WTC11 (cell line): ENCODE data around the gene UBA1.

ENCODE experiments used
- ATF3 ChIP-seq: sonication (generic); formaldehyde crosslinking; conservative IDR thresholded peaks from 2 replicates; pipeline ENCODE4 v1.8.1; 2022; ENCODE audit warnings: mild to moderate bottlenecking, missing genetic modification reagents
- CREM ChIP-seq: sonication (generic); formaldehyde crosslinking; IDR thresholded peaks from 2 replicates; pipeline ENCODE4 v1.8.1; 2022; ENCODE audit warnings: mild to moderate bottlenecking, missing genetic modification reagents, moderate library complexity
- CTCF ChIP-seq: fragments of 200-600 bp; IDR thresholded peaks from 2 replicates; pipeline ENCODE4 v1.8.0; 2022; ENCODE audit warnings: antibody characterized with exemption
- ELF4 ChIP-seq: sonication (generic); formaldehyde crosslinking; IDR thresholded peaks from 2 replicates; pipeline ENCODE4 v1.8.1; 2022; ENCODE audit warnings: low read depth, mild to moderate bottlenecking, moderate library complexity, missing genetic modification reagents
- ETV6 ChIP-seq: sonication (generic); formaldehyde crosslinking; IDR thresholded peaks from 2 replicates; pipeline ENCODE4 v1.8.1; 2022; ENCODE audit warnings: mild to moderate bottlenecking, missing genetic modification reagents
- GABPB1 ChIP-seq: sonication (generic); formaldehyde crosslinking; IDR thresholded peaks from 2 replicates; pipeline ENCODE4 v1.8.1; 2023; ENCODE audit warnings: mild to moderate bottlenecking, missing genetic modification reagents
- HMGXB4 ChIP-seq: sonication (generic); formaldehyde crosslinking; IDR thresholded peaks from 2 replicates; pipeline ENCODE4 v1.8.1; 2023; ENCODE audit warnings: mild to moderate bottlenecking, moderate library complexity, missing genetic modification reagents
- MLX ChIP-seq: sonication (generic); formaldehyde crosslinking; IDR thresholded peaks from 2 replicates; pipeline ENCODE4 v1.8.1; 2023; ENCODE audit warnings: mild to moderate bottlenecking, missing genetic modification reagents, moderate library complexity
- STAT6 ChIP-seq: sonication (generic); formaldehyde crosslinking; conservative IDR thresholded peaks from 2 replicates; pipeline ENCODE4 v1.8.1; 2023; ENCODE audit warnings: mild to moderate bottlenecking, low read depth, missing genetic modification reagents, moderate library complexity
- TEAD4 ChIP-seq: sonication (generic); formaldehyde crosslinking; IDR thresholded peaks from 2 replicates; pipeline ENCODE4 v1.8.0; 2022; ENCODE audit warnings: mild to moderate bottlenecking, missing genetic modification reagents
- USF1 ChIP-seq: sonication (generic); formaldehyde crosslinking; IDR thresholded peaks from 2 replicates; pipeline ENCODE4 v1.8.0; 2022; ENCODE audit warnings: mild to moderate bottlenecking, missing genetic modification reagents
- USF2 ChIP-seq: sonication (generic); formaldehyde crosslinking; IDR thresholded peaks from 2 replicates; pipeline ENCODE4 v1.8.1; 2023; ENCODE audit warnings: mild to moderate bottlenecking, missing genetic modification reagents, moderate library complexity
- ZNF138 ChIP-seq: sonication (generic); formaldehyde crosslinking; conservative IDR thresholded peaks from 2 replicates; pipeline ENCODE4 v1.8.1; 2022; ENCODE audit warnings: mild to moderate bottlenecking, moderate library complexity, missing genetic modification reagents

GRCh38 chrX:47234583-47234982 is 41.0 kb downstream of the UBA1 start:
- no peak for TF ChIP-seq CTCF
- no peak for TF ChIP-seq TEAD4 (CRISPR knock-in tag)
- TF ChIP-seq ETV6 (CRISPR knock-in tag) = no peak
- TF ChIP-seq MLX = no peak
- TF ChIP-seq ELF4 (CRISPR knock-in tag) = no peak
- no peak for TF ChIP-seq CREM (CRISPR knock-in tag)
- TF ChIP-seq USF2 (CRISPR knock-in tag) = no peak
- no peak for TF ChIP-seq ZNF138 (CRISPR knock-in tag)
- TF ChIP-seq USF1 (CRISPR knock-in tag) = no peak
- TF ChIP-seq ATF3 (CRISPR knock-in tag) = no peak
- no peak for TF ChIP-seq STAT6 (CRISPR knock-in tag)
- TF ChIP-seq GABPB1 = no peak
- TF ChIP-seq HMGXB4 (CRISPR knock-in tag) = no peak
